Measurements from ENCODE around the gene CAB39L.

Gene CAB39L

GRCh38 chr13:49395451-49395865, 48.4 kb downstream of the CAB39L start:
- Histone ChIP-seq H3K27me3 (ENCODE audit: low read depth, low read length) (no peaks in the 10 kb centered on the region), H3K9me3 (ENCODE audit: control insufficient read depth in 1 of 2, low read length in 2 of 2) (no peaks in the 10 kb centered on the region), H3K4me3 (ENCODE audit: low read depth in 1 of 2, low read length in 2 of 2) (no peak overlapping the region), H3K36me3 (ENCODE audit: control insufficient read depth in 1 of 2, insufficient read depth in 2 of 2, low read length in 2 of 2) (no peaks in the 10 kb centered on the region), H3K4me1 (ENCODE audit: control insufficient read depth in 1 of 2, insufficient read depth in 2 of 2, low read length in 2 of 2) (no peaks in the 10 kb centered on the region), H3K27ac (ENCODE audit: low read length) (no peak overlapping the region)

DNA sequence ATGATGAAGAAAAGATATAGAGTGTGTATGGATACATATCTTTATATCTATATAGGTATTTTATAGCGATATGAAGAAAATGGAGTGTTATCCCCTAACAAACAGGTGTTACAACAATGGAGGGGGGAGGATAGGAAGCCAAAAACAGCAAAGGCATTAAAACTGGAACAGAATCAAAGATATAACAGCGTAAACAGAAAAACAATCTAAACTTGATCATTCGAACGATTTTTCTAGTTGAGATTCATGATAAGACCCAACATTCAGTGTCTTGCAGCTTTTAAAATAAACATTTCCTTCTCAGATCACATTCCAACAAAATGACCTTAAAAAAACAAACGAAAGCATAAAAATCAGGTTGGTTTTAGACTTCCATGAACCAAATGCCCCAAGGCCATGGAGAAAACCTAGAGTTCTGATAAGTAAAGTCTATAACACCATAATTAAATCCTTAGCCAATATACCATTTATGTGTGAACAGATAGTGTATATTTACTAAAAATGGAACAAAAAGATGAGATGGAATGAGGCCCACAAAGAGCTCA, 55.7 kb downstream of the CAB39L start:
- no peaks in the 10 kb centered on the region for H3K36me3 ChIP-seq (ENCODE audit: control insufficient read depth in 1 of 2, insufficient read depth in 2 of 2, low read length in 2 of 2)
- H3K4me1 ChIP-seq (ENCODE audit: control insufficient read depth in 1 of 2, insufficient read depth in 2 of 2, low read length in 2 of 2): no peaks in the 10 kb centered on the region
- H3K9me3 ChIP-seq (ENCODE audit: control insufficient read depth in 1 of 2, low read length in 2 of 2): no peaks in the 10 kb centered on the region
- no peak overlapping the region for H3K4me3 ChIP-seq (ENCODE audit: low read depth in 1 of 2, low read length in 2 of 2)
- no peaks in the 10 kb centered on the region for H3K27me3 ChIP-seq (ENCODE audit: low read depth, low read length)
- no peak overlapping the region for H3K27ac ChIP-seq (ENCODE audit: low read length)

DNA sequence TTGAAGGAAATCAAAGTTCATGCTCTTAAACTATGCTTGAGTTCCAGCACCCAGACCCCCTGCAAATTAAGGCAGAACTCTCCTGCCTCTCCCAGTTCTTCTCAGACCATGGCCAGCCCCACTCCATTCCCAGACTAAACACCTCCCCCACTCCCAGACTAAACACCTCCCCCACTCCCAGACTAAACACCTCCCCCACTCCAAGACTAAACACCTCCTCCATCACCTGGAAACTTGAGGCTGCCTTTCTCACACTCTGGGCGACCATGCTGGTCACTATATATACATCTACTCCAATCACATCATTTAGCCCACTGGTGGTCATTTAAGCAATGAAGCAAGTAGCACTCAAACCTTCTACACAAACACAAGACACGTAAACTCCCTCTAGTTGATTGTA, 57.2 kb downstream of the CAB39L start:
- no peak overlapping the region for H3K4me3 ChIP-seq (ENCODE audit: low read depth in 1 of 2, low read length in 2 of 2)
- H3K36me3 ChIP-seq (ENCODE audit: control insufficient read depth in 1 of 2, insufficient read depth in 2 of 2, low read length in 2 of 2): no peaks in the 10 kb centered on the region
- H3K27ac ChIP-seq (ENCODE audit: low read length): no peak overlapping the region
- H3K9me3 ChIP-seq (ENCODE audit: control insufficient read depth in 1 of 2, low read length in 2 of 2): no peaks in the 10 kb centered on the region
- H3K27me3 ChIP-seq (ENCODE audit: low read depth, low read length): no peaks in the 10 kb centered on the region
- no peaks in the 10 kb centered on the region for H3K4me1 ChIP-seq (ENCODE audit: control insufficient read depth in 1 of 2, insufficient read depth in 2 of 2, low read length in 2 of 2)

DNA sequence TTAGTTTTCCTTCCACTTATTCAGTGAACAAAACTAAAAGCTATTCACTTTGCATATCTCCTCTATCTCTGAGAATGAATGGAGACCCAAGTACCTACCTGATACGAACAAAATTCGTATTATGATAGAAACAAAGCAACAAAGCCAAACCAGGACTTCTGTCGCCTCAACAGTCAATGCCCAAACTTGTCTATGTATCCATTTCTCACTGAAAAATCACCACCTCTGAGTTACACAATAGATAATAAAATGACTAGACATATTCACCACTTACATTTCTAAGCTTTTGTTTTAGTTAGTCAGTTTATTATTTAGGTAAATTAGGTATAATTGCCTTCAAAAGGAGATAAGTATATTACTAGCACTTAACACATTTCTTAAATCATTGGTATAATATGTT, 67.7 kb downstream of the CAB39L start:
- Histone ChIP-seq H3K4me1 (ENCODE audit: control insufficient read depth in 1 of 2, insufficient read depth in 2 of 2, low read length in 2 of 2) (peaks cover 6 to 14% of the 10 kb centered on the region in 2 donors), H3K4me3 (ENCODE audit: low read depth in 1 of 2, low read length in 2 of 2) (no peak overlapping the region), H3K36me3 (ENCODE audit: control insufficient read depth in 1 of 2, insufficient read depth in 2 of 2, low read length in 2 of 2) (peaks cover 4 to 5% of the 10 kb centered on the region in 2 donors), H3K27ac (ENCODE audit: low read length) (no peak overlapping the region), H3K27me3 (ENCODE audit: low read depth, low read length) (no peaks in the 10 kb centered on the region), H3K9me3 (ENCODE audit: control insufficient read depth in 1 of 2, low read length in 2 of 2) (no peaks in the 10 kb centered on the region)

- Histone ChIP-seq H3K27ac (ENCODE audit: low read length) (no peak overlapping the region), H3K27me3 (ENCODE audit: low read depth, low read length) (no peaks in the 10 kb centered on the region), H3K4me3 (ENCODE audit: low read depth in 1 of 2, low read length in 2 of 2) (no peak overlapping the region), H3K4me1 (ENCODE audit: control insufficient read depth in 1 of 2, insufficient read depth in 2 of 2, low read length in 2 of 2) (peaks cover 13 to 20% of the 10 kb centered on the region in 2 donors), H3K9me3 (ENCODE audit: control insufficient read depth in 1 of 2, low read length in 2 of 2) (no peaks in the 10 kb centered on the region), H3K36me3 (ENCODE audit: control insufficient read depth in 1 of 2, insufficient read depth in 2 of 2, low read length in 2 of 2) (peaks cover 4 to 5% of the 10 kb centered on the region in 2 donors)
Measured at GRCh38 chr13:49374585-49375290, 69.1 kb downstream of the CAB39L start.

GRCh38 chr13:49373716-49374115, 70.1 kb downstream of the CAB39L start:
- Histone ChIP-seq H3K9me3 (ENCODE audit: control insufficient read depth in 1 of 2, low read length in 2 of 2) (no peaks in the 10 kb centered on the region), H3K36me3 (ENCODE audit: control insufficient read depth in 1 of 2, insufficient read depth in 2 of 2, low read length in 2 of 2) (peaks cover 4 to 5% of the 10 kb centered on the region in 2 donors), H3K27ac (ENCODE audit: low read length) (no peak overlapping the region), H3K27me3 (ENCODE audit: low read depth, low read length) (no peaks in the 10 kb centered on the region), H3K4me1 (ENCODE audit: control insufficient read depth in 1 of 2, insufficient read depth in 2 of 2, low read length in 2 of 2) (peaks cover 13 to 22% of the 10 kb centered on the region in 2 donors), H3K4me3 (ENCODE audit: low read depth in 1 of 2, low read length in 2 of 2) (no peak overlapping the region)

- H3K27me3 ChIP-seq (ENCODE audit: low read depth, low read length): no peaks in the 10 kb centered on the region
- H3K4me3 ChIP-seq (ENCODE audit: low read depth in 1 of 2, low read length in 2 of 2): no peak overlapping the region
- peaks cover 4 to 5% of the 10 kb centered on the region in 2 donors for H3K36me3 ChIP-seq (ENCODE audit: control insufficient read depth in 1 of 2, insufficient read depth in 2 of 2, low read length in 2 of 2)
- no peak overlapping the region for H3K27ac ChIP-seq (ENCODE audit: low read length)
- H3K9me3 ChIP-seq (ENCODE audit: control insufficient read depth in 1 of 2, low read length in 2 of 2): no peaks in the 10 kb centered on the region
- H3K4me1 ChIP-seq (ENCODE audit: control insufficient read depth in 1 of 2, insufficient read depth in 2 of 2, low read length in 2 of 2): peaks cover 13 to 38% of the 10 kb centered on the region in 2 donors
Measured at GRCh38 chr13:49371943-49372613, 71.8 kb downstream of the CAB39L start.

DNA sequence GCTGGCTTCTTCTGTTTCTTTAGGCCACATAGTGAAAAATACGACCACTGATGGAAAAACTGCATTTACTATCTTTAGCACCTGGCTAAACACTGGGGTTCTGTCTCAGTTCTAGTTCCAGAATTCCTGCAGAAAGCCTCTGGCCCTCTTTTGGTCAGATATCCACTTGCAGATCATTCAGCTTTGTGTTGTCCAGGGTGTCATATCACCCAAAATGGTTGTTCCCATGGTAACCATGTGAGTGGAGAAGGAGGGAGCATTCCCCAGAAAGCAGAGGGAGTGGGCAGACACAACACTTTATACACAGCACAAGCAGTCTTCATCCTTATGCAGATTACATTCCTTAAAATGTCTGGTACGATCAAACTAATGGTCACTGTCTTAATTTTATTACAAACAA, 73.5 kb downstream of the CAB39L start:
- Histone ChIP-seq H3K27ac (ENCODE audit: low read length) (peak overlapping the region; percentile 23), H3K27me3 (ENCODE audit: low read depth, low read length) (no peaks in the 10 kb centered on the region), H3K9me3 (ENCODE audit: control insufficient read depth in 1 of 2, low read length in 2 of 2) (no peaks in the 10 kb centered on the region), H3K36me3 (ENCODE audit: control insufficient read depth in 1 of 2, insufficient read depth in 2 of 2, low read length in 2 of 2) (no peaks in the 10 kb centered on the region), H3K4me3 (ENCODE audit: low read depth in 1 of 2, low read length in 2 of 2) (no peak overlapping the region), H3K4me1 (ENCODE audit: control insufficient read depth in 1 of 2, insufficient read depth in 2 of 2, low read length in 2 of 2) (peaks cover 13 to 39% of the 10 kb centered on the region in 2 donors)

DNA sequence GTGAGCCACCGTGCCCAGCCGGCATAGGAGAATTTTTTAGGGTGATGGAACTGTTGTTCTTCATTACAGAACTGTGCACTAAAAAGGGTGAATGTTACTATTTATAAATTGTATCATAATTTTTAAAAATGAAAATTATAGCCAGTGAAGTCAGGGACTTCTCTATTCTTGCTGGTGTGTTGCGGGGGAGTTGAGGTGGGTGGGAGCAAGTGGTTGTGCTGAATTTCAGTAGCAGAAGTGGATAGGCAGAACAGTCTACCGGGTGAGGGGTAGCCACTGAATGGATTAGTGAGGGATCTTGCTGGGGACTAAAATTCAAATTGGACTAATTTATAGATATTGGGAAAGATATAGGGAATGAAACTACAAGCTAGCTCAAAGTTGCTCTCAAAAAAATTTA, 74.0 kb downstream of the CAB39L start:
- Histone ChIP-seq H3K27ac (ENCODE audit: low read length) (no peak overlapping the region), H3K4me1 (ENCODE audit: control insufficient read depth in 1 of 2, insufficient read depth in 2 of 2, low read length in 2 of 2) (peaks cover 13 to 39% of the 10 kb centered on the region in 2 donors), H3K27me3 (ENCODE audit: low read depth, low read length) (no peaks in the 10 kb centered on the region)

GRCh38 chr13:49368688-49369087, 75.2 kb downstream of the CAB39L start:
- peaks cover 0 to 4% of the 10 kb centered on the region in 2 donors for H3K9me3 ChIP-seq (ENCODE audit: control insufficient read depth in 1 of 2, low read length in 2 of 2)
- H3K4me3 ChIP-seq (ENCODE audit: low read depth in 1 of 2, low read length in 2 of 2): no peak overlapping the region
- H3K27ac ChIP-seq (ENCODE audit: low read length): no peak overlapping the region
- H3K27me3 ChIP-seq (ENCODE audit: low read depth, low read length): no peaks in the 10 kb centered on the region
- H3K36me3 ChIP-seq (ENCODE audit: control insufficient read depth in 1 of 2, insufficient read depth in 2 of 2, low read length in 2 of 2): peaks cover 0 to 5% of the 10 kb centered on the region in 2 donors
- peaks cover 8 to 34% of the 10 kb centered on the region in 2 donors for H3K4me1 ChIP-seq (ENCODE audit: control insufficient read depth in 1 of 2, insufficient read depth in 2 of 2, low read length in 2 of 2)

More for the DNA sequence above, 74.0 kb downstream of the CAB39L start:
- no peak overlapping the region for H3K4me3 ChIP-seq (ENCODE audit: low read depth in 1 of 2, low read length in 2 of 2)
- H3K36me3 ChIP-seq (ENCODE audit: control insufficient read depth in 1 of 2, insufficient read depth in 2 of 2, low read length in 2 of 2): no peaks in the 10 kb centered on the region
- no peaks in the 10 kb centered on the region for H3K9me3 ChIP-seq (ENCODE audit: control insufficient read depth in 1 of 2, low read length in 2 of 2)

- Histone ChIP-seq H3K4me3 (ENCODE audit: low read depth in 1 of 2, low read length in 2 of 2) (no peak overlapping the region), H3K27ac (ENCODE audit: low read length) (peak overlapping the region; percentile 30), H3K4me1 (ENCODE audit: control insufficient read depth in 1 of 2, insufficient read depth in 2 of 2, low read length in 2 of 2) (peaks cover 8 to 30% of the 10 kb centered on the region in 2 donors)
Measured at GRCh38 chr13:49367640-49368422, 76.0 kb downstream of the CAB39L start.

More at GRCh38 chr13:49367640-49368422, 76.0 kb downstream of the CAB39L start:
- Histone ChIP-seq H3K36me3 (ENCODE audit: control insufficient read depth in 1 of 2, insufficient read depth in 2 of 2, low read length in 2 of 2) (peaks cover 0 to 7% of the 10 kb centered on the region in 2 donors), H3K9me3 (ENCODE audit: control insufficient read depth in 1 of 2, low read length in 2 of 2) (peaks cover 3 to 4% of the 10 kb centered on the region in 2 donors), H3K27me3 (ENCODE audit: low read depth, low read length) (no peaks in the 10 kb centered on the region)

All from muscle layer of duodenum (tissue), 2 donors.